CD4-positive, alpha-beta T cell treated with Interleukin-1 beta for 1 hour (primary cell): ENCODE results near the gene SAFB2.

ENCODE experiments used
- DNase-seq, 2 donors: peaks; one replicate each; pipeline ENCODE4 v3.0.0-alpha.2; 2020 to 2022

Gene SAFB2

DNA sequence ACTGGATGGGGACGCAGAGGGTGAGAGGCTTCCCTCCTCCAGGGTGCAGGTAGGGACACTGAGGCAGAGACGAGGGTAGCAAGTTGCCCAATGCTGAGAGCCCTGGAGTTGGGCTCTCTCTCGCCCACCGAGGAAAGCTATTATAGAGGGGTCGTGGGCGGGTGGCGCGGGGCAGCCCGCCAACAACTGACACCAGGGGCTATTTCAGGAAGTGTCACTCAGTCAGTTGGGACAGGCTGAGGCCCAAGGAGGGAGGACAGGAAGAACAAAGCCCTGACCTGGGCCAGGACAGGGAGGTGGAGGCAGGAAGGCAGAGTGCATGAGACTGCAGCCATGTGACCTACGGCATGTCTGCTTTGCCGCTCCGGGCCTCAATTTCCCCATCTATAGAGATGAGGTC, 84.7 kb downstream of the SAFB2 start:
- DNase-seq = no peak
